Stimulated activated CD4-positive, alpha-beta T cell treated with anti-CD3 and anti-CD28 coated beads, Interleukin-12 subunit alpha, Interleukin-12 subunit beta, amount 100 ng/mL, for 24 hours (primary cell): Measurements from ENCODE around the gene FRMD1.

Experiments used
- DNase-seq, 2 experiments: peaks; one replicate each; pipeline ENCODE4 v3.0.0-alpha.2; 2020; ENCODE audit warnings: low read depth in 2 of 2

FRMD1 gene

DNA sequence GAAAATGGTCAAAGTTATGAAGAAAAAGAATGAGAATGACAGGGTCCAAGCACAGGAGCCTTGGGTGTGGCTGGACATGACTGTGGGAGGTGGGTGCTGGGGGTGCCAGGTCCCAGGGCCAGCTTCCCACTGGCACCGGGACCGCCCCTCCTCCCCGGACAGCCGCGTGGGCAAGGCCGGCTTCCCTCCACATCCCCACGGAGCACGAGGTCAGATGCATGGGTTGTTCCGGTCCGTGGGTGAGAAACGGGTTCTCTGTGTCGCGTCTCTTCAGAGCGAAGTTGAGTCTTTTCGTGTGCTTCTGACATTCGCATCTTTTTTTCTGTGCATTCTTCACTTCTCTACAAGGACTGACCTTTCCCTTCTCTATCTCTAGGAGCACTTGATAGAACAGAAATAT lies 51.5 kb downstream of the FRMD1 start:
- DNase-seq: no peak

- no peak for DNase-seq
Observed at GRCh38 chr6:168026925-168027324, 52.1 kb downstream of the FRMD1 start.

DNA sequence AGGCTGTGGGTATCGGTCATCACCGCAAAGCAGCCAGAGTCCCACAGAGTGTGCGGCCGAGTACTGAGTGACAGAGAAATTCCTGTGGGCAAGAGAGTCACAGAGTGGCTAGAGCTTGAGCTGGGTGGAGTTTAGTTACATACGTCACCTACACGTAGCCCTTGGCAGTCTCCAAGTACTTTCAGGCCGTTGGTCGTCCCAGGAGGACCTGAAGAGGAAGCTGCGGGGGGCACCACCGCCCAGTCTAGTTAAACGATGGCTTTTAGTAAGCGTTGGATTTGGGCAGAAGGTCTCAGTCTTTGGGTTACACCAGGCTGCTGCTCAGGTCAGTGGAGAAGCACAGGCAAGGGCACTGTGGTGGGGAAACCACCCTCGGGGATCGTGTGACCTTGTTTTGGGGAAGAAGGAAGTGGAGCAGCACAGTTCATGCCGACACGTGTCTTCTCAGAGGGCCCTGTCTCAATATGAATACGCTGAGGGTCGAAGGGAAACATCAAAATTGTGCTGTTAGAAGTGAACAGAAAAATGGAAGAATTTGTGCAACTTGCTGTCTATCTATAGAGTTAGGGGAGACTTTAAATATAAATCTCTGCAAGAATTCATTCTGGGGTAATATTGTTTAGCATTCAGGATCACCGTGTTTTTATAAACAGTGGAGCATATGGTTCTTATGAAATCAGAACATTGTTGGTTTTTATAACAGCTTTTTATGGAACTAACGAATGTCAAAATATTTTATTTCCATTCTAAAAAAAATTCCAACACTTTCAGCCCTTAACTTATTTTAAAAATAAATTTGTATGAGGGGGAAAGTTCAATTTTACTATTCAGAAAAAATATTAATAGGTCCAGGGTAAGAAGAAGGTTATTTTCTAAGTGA lies 52.9 kb downstream of the FRMD1 start:
- no peak for DNase-seq

DNA sequence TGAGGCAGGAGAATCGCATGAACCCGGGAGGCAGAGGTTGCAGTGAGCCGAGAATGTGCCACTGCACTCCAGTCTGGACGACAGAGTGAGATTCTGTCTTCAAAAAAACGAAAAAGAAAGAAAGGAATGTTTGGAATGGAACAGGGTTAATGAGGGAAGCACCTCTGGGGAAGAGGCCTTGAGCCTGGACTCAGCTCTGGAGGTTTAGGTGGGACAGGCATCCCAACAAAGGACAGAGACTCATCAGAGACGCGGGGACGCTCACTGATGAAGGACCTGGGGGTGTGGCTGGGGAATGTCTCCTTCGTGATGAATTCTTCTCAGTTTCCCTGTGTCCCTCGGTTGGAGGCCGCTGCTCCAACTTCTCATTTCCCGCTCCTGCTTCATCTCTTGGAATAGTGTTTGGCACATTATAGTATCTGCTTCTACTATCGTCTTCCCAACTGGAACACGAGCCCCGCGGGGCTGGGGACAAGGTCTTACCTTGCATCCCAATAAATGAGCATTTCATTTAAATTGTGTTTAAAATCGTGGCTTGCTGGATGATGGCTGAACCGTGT lies 54.0 kb downstream of the FRMD1 start:
- DNase-seq: no peak

GRCh38 chr6:168022488-168023321 lies 56.3 kb downstream of the FRMD1 start:
- DNase-seq: no peak

- DNase-seq: no peak
Observed at GRCh38 chr6:168021581-168021980, 57.4 kb downstream of the FRMD1 start.

GRCh38 chr6:168020242-168020641 lies 58.8 kb downstream of the FRMD1 start:
- DNase-seq: no peak

GRCh38 chr6:168018664-168019063 lies 60.3 kb downstream of the FRMD1 start:
- no peak for DNase-seq

GRCh38 chr6:168017629-168018028 lies 61.4 kb downstream of the FRMD1 start:
- DNase-seq: no peak

GRCh38 chr6:168016721-168017525 lies 62.1 kb downstream of the FRMD1 start:
- DNase-seq: no peak

DNA sequence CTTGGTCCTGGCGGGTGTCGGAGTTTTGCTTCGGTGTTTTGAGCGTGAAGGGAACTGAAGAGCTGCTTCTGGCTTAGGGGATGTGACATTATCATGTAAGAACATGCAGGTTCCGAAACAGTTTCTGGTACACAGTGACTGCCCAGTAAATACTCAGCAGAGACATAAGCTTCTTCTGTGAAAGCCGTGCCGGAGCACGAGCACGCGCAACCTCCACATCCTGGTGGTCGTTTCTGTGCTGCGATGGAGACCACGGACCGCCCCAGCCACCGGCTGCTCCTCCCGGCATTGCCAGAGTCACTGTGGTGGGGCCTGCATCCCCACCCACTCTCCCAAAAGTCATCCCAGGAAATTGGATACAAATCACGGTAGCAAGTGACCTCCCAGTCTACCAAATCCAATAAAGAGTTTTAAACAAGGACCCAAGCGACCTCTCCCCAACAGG lies 62.8 kb downstream of the FRMD1 start:
- DNase-seq: no peak

DNA sequence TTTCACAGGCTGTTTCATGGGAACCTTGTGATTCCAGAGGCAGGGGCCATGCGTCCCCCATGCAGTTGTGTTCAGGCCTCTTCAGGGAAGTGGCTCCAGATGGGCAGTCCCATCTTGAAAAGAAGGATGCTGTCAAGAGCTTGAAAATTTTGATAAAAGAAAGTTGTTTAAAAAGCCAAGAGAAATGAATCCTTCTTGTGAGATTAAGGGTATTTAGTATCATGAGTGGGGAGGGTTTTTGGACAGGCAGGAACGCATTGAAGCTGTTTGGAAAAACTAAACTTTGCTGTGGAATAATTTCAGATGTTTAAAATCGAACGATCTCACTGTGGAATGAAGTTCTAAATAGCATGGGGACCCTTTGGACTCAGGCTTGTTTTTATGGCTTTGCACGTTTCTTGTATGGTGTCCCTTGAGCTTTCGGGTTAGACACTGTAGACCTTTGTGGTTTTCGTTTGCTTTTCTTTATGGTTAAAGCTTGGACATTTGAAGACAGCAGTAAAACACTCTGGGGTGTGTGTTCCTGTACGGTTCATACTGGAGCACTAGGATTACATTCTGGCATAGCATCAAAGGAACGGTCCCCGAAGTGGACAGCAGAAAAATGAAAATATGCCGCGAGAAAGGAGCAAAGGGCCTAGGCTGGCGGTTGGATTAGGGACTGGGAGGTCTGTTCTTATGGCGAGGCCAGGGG lies 63.4 kb downstream of the FRMD1 start:
- DNase-seq: no peak

- DNase-seq: no peak
Observed at GRCh38 chr6:168015009-168015408, 64.0 kb downstream of the FRMD1 start.

DNA sequence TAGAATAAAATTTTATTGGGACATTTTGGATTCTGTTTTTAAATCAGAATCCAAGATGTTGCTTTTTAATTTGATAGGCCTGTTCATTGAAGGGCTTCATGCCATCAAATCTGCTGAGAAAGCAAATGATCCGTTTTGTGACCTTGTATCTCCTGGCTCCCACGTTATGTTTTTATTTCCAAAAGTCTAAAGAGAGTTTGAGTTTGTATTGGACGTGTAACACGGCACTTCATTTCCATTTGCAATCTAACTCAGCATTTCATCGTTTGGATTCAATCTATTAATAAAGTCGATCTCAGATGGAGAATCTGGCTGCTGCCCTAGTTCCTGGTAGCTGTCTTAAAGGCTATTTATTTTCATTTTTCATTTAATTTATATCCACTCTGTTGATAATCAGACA lies 64.6 kb downstream of the FRMD1 start:
- no peak for DNase-seq

DNA sequence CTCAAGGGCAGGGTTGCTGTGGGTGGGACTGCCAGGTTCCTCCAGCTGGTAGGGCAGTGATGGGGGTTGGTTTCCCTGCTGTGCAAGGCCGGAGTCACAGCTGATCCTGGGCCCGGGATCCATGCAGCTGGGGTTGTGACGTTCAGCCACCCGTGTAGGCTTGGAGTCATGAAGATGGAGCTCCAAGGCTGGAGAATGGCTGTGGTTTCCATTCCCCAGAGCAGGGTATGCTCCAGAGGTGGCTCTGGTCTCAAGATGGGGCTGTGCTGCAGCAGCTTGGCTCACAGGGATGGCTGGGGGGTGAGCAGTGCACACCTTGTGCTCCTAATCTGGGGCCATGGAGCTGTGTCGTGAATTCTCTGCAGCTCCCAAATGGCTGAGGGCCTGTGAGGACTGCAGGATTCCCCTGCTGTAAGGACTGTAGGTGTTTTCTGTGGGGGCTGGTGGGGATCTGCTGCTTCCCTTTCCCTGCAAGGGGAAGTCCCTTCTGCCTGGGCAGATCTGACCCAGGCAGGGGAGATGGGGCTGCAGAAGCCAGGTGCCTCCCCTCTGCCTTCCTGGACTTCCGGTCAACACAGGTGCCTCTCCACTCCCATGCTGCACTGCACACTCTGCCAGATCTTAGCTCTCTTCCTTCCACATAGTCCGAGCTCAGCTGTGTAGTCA lies 65.6 kb downstream of the FRMD1 start:
- no peak for DNase-seq

GRCh38 chr6:168012431-168013249 lies 66.4 kb downstream of the FRMD1 start:
- no peak for DNase-seq

GRCh38 chr6:168011291-168011690 lies 67.7 kb downstream of the FRMD1 start:
- no peak for DNase-seq

GRCh38 chr6:168009331-168009730 lies 69.7 kb downstream of the FRMD1 start:
- DNase-seq: no peak

- DNase-seq: no peak
Observed at GRCh38 chr6:168007592-168008338, 71.2 kb downstream of the FRMD1 start.
